ENCODE measurements around the gene TEX19. TPM values are rescaled to one million over a fixed set of nuclear protein-coding genes. Genes with fewer than 3 reads are reported as not detected.

Gene TEX19
- total RNA-seq, 2 donors from 2014 or later = not detected

GRCh38 chr17:82317394-82318168 lies 41.5 kb upstream of the TEX19 start, which contains the start of gene CD7:
CD7 (minus strand) TSS chr17:82317608; CDS start chr17:82317495, 113 bp downstream.
- Histone ChIP-seq H3K36me3 (no peaks in the 10 kb centered on the region), H3K9me3 (no peaks in the 10 kb centered on the region), H3K4me1 (peaks cover 0 to 22% of the 10 kb centered on the region in 2 donors), H3K27ac (no peak within 1 kb of the TSS), H3K27me3 (peaks cover 6 to 12% of the 10 kb centered on the region in 2 donors), H3K4me3 (no peak within 1 kb of the TSS)
- no peak for TF ChIP-seq CTCF (IDR thresholded peaks at IDR 0.05)
- DNase-seq (ENCODE audit: low spot score) = no peak

- peaks cover 6 to 12% of the 10 kb centered on the region in 2 donors for H3K27me3 ChIP-seq
These were observed 40.9 kb upstream of the TEX19 start for GRCh38 chr17:82318169-82318498.

GRCh38 chr17:82318772-82319606 lies 40.1 kb upstream of the TEX19 start:
- H3K27me3 ChIP-seq = peaks cover 6 to 9% of the 10 kb centered on the region in 2 donors
- peaks cover 0 to 22% of the 10 kb centered on the region in 2 donors for H3K4me1 ChIP-seq
- no peaks in the 10 kb centered on the region for H3K36me3 ChIP-seq
- no peak overlapping the region for H3K4me3 ChIP-seq
- no peaks in the 10 kb centered on the region for H3K9me3 ChIP-seq
- H3K27ac ChIP-seq = no peak overlapping the region
- no peak for DNase-seq (ENCODE audit: low spot score)
- TF ChIP-seq CTCF (IDR thresholded peaks at IDR 0.05) = no peak

More at GRCh38 chr17:82318169-82318498, 40.9 kb upstream of the TEX19 start:
- no peak for DNase-seq (ENCODE audit: low spot score)
- no peak for TF ChIP-seq CTCF (IDR thresholded peaks at IDR 0.05)
- Histone ChIP-seq H3K4me3 (no peak overlapping the region), H3K27ac (no peak overlapping the region), H3K4me1 (peaks cover 0 to 22% of the 10 kb centered on the region in 2 donors), H3K36me3 (no peaks in the 10 kb centered on the region), H3K9me3 (no peaks in the 10 kb centered on the region)

GRCh38 chr17:82319619-82320062 lies 39.4 kb upstream of the TEX19 start:
- H3K27ac ChIP-seq = no peak overlapping the region
- H3K9me3 ChIP-seq = no peaks in the 10 kb centered on the region
- H3K36me3 ChIP-seq = no peaks in the 10 kb centered on the region
- TF ChIP-seq CTCF (IDR thresholded peaks at IDR 0.05) = no peak
- peaks cover 0 to 22% of the 10 kb centered on the region in 2 donors for H3K4me1 ChIP-seq
- DNase-seq (ENCODE audit: low spot score) = no peak
- peaks cover 3 to 6% of the 10 kb centered on the region in 2 donors for H3K27me3 ChIP-seq
- no peak overlapping the region for H3K4me3 ChIP-seq

- no peak overlapping the region for H3K27ac ChIP-seq
- peaks cover 0 to 5% of the 10 kb centered on the region in 2 donors for H3K27me3 ChIP-seq
- no peak for DNase-seq (ENCODE audit: low spot score)
- no peak overlapping the region for H3K4me3 ChIP-seq
- no peak for TF ChIP-seq CTCF (IDR thresholded peaks at IDR 0.05)
- no peaks in the 10 kb centered on the region for H3K36me3 ChIP-seq
- H3K9me3 ChIP-seq = no peaks in the 10 kb centered on the region
- peaks cover 0 to 18% of the 10 kb centered on the region in 2 donors for H3K4me1 ChIP-seq
These were observed 38.8 kb upstream of the TEX19 start for GRCh38 chr17:82320140-82320840.
